Activated naive CD8-positive, alpha-beta T cell treated with anti-CD3 and anti-CD28 coated beads, Interleukin-2, amount 50 U/mL, for 24 hours (primary cell): Measurements from ENCODE around the gene TRPV3.
A peak's percentile ranks its signal among the peaks of the same experiment; 100 is the strongest.

Experiments used
- ATAC-seq: fragments of 150-1000 bp; cut with Tn5 transposase; one replicate; pipeline ENCODE4 v1.10.0; 2021
- DNase-seq: peaks from one replicate; pipeline ENCODE4 v3.0.0; 2021
- H3K27ac Mint-ChIP-seq: one replicate; pipeline ENCODE4 v1.8.0; 2021; ENCODE audit warnings: mild to moderate bottlenecking, mixed read lengths
- H3K27me3 Mint-ChIP-seq: one replicate; pipeline ENCODE4 v1.8.0; 2021; ENCODE audit warnings: mixed read lengths
- H3K36me3 Mint-ChIP-seq: one replicate; pipeline ENCODE4 v1.8.0; 2021; ENCODE audit warnings: low read depth, mixed read lengths
- H3K4me1 Mint-ChIP-seq: one replicate; pipeline ENCODE4 v1.8.0; 2021; ENCODE audit warnings: mixed read lengths
- H3K4me3 Mint-ChIP-seq: one replicate; pipeline ENCODE4 v1.8.0; 2021; ENCODE audit warnings: mild to moderate bottlenecking, moderate library complexity, mixed read lengths
- H3K9me3 Mint-ChIP-seq: one replicate; pipeline ENCODE4 v1.8.0; 2021; ENCODE audit warnings: mixed read lengths

Gene TRPV3

GRCh38 chr17:3557768-3558583, at the start of gene TRPV3:
TRPV3 (minus strand) TSS chr17:3557812; CDS start chr17:3554850, 2,962 bp downstream.
- ATAC-seq (peak; percentile 29), DNase-seq (peak; percentile 73)
- H3K27me3 Mint-ChIP-seq, result peaks cover 10% of the 10 kb centered on the region
- H3K4me1 Mint-ChIP-seq, result peaks cover 19% of the 10 kb centered on the region
- no peak within 1 kb of the TSS for H3K27ac Mint-ChIP-seq
- no peaks in the 10 kb centered on the region for H3K9me3 Mint-ChIP-seq
- peak within 1 kb of the TSS; percentile 32 for H3K4me3 Mint-ChIP-seq
- H3K36me3 Mint-ChIP-seq, result no peaks in the 10 kb centered on the region

GRCh38 chr17:3603870-3604259, 46.3 kb upstream of the TRPV3 start:
- H3K4me1 Mint-ChIP-seq, result no peaks in the 10 kb centered on the region
- H3K27me3 Mint-ChIP-seq, result no peaks in the 10 kb centered on the region
- H3K4me3 Mint-ChIP-seq, result no peak overlapping the region
- no peak overlapping the region for H3K27ac Mint-ChIP-seq
- no peaks in the 10 kb centered on the region for H3K9me3 Mint-ChIP-seq
- ATAC-seq, result no peak
- peaks cover 2% of the 10 kb centered on the region for H3K36me3 Mint-ChIP-seq
- no peak for DNase-seq

DNA sequence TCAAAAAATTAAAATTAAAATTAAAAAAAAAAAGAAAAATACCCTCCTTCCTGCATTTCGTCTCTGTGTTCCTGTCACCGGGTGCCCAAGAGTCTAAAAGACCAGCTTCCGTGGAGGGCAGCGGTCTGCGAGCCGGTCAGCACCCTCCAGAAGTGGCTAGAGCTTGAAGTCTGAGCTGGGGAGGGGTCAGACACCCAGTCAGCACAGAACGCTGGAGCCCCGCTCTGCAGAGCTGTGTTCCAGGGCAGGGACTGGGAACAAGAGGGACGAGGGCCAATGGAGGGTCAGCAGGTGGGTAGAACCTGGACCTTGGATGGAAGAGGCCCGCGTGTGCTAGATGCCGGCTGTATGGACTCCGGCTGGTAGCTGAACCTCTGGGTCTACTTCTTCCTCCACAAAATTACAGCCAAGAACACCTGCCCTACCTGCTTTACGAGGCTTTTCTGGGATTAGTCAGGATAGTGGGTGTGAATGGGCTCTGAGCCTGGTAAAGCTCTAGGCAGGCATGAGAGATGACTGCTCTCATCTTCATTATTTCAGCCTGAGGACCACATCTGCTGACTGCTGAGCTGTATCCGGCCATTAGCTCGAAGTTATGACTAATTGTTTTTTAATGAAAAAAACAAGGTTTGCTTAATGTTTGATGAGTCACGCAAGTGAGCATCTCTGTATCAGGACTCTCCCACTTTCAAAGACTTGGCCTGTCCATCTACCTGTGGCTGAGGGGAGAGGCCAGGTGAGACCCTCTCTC, 45.7 kb upstream of the TRPV3 start:
- Mint-ChIP-seq H3K4me1 (no peaks in the 10 kb centered on the region), H3K9me3 (no peaks in the 10 kb centered on the region), H3K4me3 (no peak overlapping the region), H3K36me3 (no peaks in the 10 kb centered on the region), H3K27ac (no peak overlapping the region), H3K27me3 (no peaks in the 10 kb centered on the region)
- DNase-seq (no peak), ATAC-seq (no peak)

GRCh38 chr17:3602499-3602898, 44.9 kb upstream of the TRPV3 start:
- no peaks in the 10 kb centered on the region for H3K4me1 Mint-ChIP-seq
- no peaks in the 10 kb centered on the region for H3K36me3 Mint-ChIP-seq
- H3K9me3 Mint-ChIP-seq, result no peaks in the 10 kb centered on the region
- no peak for ATAC-seq
- DNase-seq, result peak; percentile 15
- H3K27ac Mint-ChIP-seq, result no peak overlapping the region
- H3K27me3 Mint-ChIP-seq, result no peaks in the 10 kb centered on the region
- no peak overlapping the region for H3K4me3 Mint-ChIP-seq

GRCh38 chr17:3600529-3601205, 43.1 kb upstream of the TRPV3 start:
- H3K4me1 Mint-ChIP-seq, result no peaks in the 10 kb centered on the region
- DNase-seq (no peak), ATAC-seq (no peak)
- H3K9me3 Mint-ChIP-seq, result no peaks in the 10 kb centered on the region
- no peak overlapping the region for H3K27ac Mint-ChIP-seq
- no peaks in the 10 kb centered on the region for H3K27me3 Mint-ChIP-seq
- H3K4me3 Mint-ChIP-seq, result no peak overlapping the region
- no peaks in the 10 kb centered on the region for H3K36me3 Mint-ChIP-seq

GRCh38 chr17:3598078-3598477, 40.5 kb upstream of the TRPV3 start:
- H3K9me3 Mint-ChIP-seq, result no peaks in the 10 kb centered on the region
- H3K4me3 Mint-ChIP-seq, result no peak overlapping the region
- no peaks in the 10 kb centered on the region for H3K36me3 Mint-ChIP-seq
- H3K4me1 Mint-ChIP-seq, result no peaks in the 10 kb centered on the region
- DNase-seq, result no peak
- no peak for ATAC-seq
- H3K27me3 Mint-ChIP-seq, result no peaks in the 10 kb centered on the region
- no peak overlapping the region for H3K27ac Mint-ChIP-seq

- DNase-seq (no peak), ATAC-seq (no peak)
Observed at GRCh38 chr17:3596804-3597464, 39.3 kb upstream of the TRPV3 start.

DNA sequence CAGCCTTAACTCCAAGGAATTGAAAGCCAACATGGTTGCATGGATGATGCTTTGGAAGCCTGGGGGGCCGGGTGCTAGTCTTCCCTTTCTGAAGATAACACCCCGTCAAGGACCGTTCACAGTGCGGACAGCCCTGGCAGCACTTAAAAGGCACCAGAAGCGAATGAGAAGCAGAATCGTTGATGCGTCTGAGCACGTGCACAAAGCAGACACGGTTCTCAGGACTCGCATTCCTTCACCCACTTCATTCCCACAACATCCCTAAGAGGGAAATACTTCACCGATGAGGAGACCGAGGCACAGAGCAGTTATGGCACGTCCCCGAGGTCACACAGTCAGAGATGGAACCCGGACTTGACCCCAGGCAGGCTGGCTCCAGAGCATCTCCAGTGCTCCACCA, 37.4 kb upstream of the TRPV3 start:
- Mint-ChIP-seq H3K9me3 (no peaks in the 10 kb centered on the region), H3K36me3 (no peaks in the 10 kb centered on the region), H3K27me3 (no peaks in the 10 kb centered on the region), H3K4me1 (no peaks in the 10 kb centered on the region), H3K4me3 (no peak overlapping the region), H3K27ac (no peak overlapping the region)
- ATAC-seq (no peak), DNase-seq (no peak)

More at GRCh38 chr17:3596804-3597464, 39.3 kb upstream of the TRPV3 start:
- H3K4me1 Mint-ChIP-seq, result no peaks in the 10 kb centered on the region
- no peak overlapping the region for H3K4me3 Mint-ChIP-seq
- no peaks in the 10 kb centered on the region for H3K27me3 Mint-ChIP-seq
- H3K27ac Mint-ChIP-seq, result no peak overlapping the region
- no peaks in the 10 kb centered on the region for H3K36me3 Mint-ChIP-seq
- no peaks in the 10 kb centered on the region for H3K9me3 Mint-ChIP-seq

GRCh38 chr17:3594051-3594800, 36.6 kb upstream of the TRPV3 start:
- Mint-ChIP-seq H3K27ac (no peak overlapping the region), H3K9me3 (no peaks in the 10 kb centered on the region), H3K27me3 (no peaks in the 10 kb centered on the region), H3K36me3 (no peaks in the 10 kb centered on the region), H3K4me1 (no peaks in the 10 kb centered on the region), H3K4me3 (no peak overlapping the region)
- no peak for ATAC-seq
- DNase-seq, result no peak

GRCh38 chr17:3593384-3593783, 35.8 kb upstream of the TRPV3 start:
- H3K27ac Mint-ChIP-seq, result no peak overlapping the region
- H3K4me1 Mint-ChIP-seq, result no peaks in the 10 kb centered on the region
- H3K36me3 Mint-ChIP-seq, result no peaks in the 10 kb centered on the region
- no peak overlapping the region for H3K4me3 Mint-ChIP-seq
- DNase-seq (no peak), ATAC-seq (no peak)
- H3K27me3 Mint-ChIP-seq, result no peaks in the 10 kb centered on the region
- H3K9me3 Mint-ChIP-seq, result no peaks in the 10 kb centered on the region

DNA sequence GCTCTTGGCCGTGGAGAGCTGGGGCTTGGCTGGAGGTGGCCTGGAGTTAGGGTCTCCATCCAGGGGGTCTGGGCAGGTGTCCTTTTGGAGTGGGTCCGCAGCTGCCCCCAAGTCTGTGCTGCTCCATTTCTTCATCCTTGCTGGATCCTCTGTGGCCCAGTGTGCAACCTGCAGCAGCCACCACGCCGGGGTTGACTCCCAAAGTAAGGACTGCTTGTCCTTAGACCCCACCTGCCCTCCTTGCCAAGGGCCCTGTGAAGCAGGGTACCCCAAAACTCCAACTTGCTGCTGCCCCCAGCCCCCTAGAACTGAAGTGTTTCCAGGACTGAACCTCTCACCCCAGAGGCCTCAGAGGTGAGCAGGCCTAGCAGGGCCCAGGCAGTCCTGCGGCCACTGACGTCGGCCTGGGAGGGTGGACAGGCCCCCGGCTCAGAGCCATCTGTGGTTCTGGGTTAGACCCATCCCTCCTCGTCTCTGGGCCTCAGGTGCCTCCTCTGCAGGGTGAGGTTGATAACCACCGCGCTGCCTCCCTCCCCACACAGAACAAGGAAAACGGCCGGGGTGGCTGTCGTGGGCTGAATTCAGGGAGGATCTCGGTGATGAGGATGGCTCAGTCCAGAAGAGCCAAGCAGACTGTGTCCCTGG, 34.7 kb upstream of the TRPV3 start:
- H3K4me3 Mint-ChIP-seq, result no peak overlapping the region
- H3K27me3 Mint-ChIP-seq, result no peaks in the 10 kb centered on the region
- no peaks in the 10 kb centered on the region for H3K4me1 Mint-ChIP-seq
- H3K9me3 Mint-ChIP-seq, result no peaks in the 10 kb centered on the region
- ATAC-seq, result no peak
- H3K27ac Mint-ChIP-seq, result no peak overlapping the region
- no peak for DNase-seq
- H3K36me3 Mint-ChIP-seq, result no peaks in the 10 kb centered on the region

DNA sequence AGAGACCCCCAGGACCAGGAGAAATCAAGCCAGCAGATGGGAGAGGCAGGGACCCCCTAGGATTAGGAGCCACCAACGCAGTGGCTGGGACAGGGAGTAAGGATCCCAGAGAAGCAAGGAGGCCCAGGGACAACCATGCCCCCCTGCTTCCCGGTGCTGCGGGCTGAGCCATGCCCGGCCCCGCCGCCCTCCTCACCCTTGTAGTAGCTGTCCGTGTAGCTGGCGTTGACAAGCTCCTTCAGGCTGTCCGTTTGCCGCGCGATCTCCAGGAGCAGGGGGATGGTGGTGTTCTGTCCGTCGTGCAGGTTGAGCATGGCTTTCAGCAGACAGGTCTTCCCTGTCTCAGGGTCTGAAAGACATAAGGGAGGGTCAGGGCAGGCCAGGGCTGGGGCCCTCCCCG, 33.2 kb upstream of the TRPV3 start:
- DNase-seq, result no peak
- no peak overlapping the region for H3K4me3 Mint-ChIP-seq
- no peaks in the 10 kb centered on the region for H3K4me1 Mint-ChIP-seq
- ATAC-seq, result no peak
- H3K27ac Mint-ChIP-seq, result no peak overlapping the region
- no peaks in the 10 kb centered on the region for H3K9me3 Mint-ChIP-seq
- H3K27me3 Mint-ChIP-seq, result no peaks in the 10 kb centered on the region
- H3K36me3 Mint-ChIP-seq, result no peaks in the 10 kb centered on the region

- Mint-ChIP-seq H3K9me3 (no peaks in the 10 kb centered on the region), H3K36me3 (no peaks in the 10 kb centered on the region), H3K4me1 (no peaks in the 10 kb centered on the region), H3K4me3 (no peak overlapping the region), H3K27me3 (no peaks in the 10 kb centered on the region), H3K27ac (no peak overlapping the region)
- DNase-seq (no peak), ATAC-seq (no peak)
Observed at GRCh38 chr17:3590231-3590630, 32.6 kb upstream of the TRPV3 start.
